ENCODE measurements around the gene GMDS.

The GMDS gene

GRCh38 chr6:1842334-1842733, 403.1 kb downstream of the GMDS start:
- Histone ChIP-seq H3K79me2 (ENCODE audit: low read length) (no peaks in the 10 kb centered on the region), H4K20me1 (ENCODE audit: insufficient read depth, low read length) (no peaks in the 10 kb centered on the region), H3K4me2 (ENCODE audit: low read length) (no peak overlapping the region), H3K4me3 (ENCODE audit: low read length) (no peak overlapping the region), H3K4me1 (ENCODE audit: low read length) (no peaks in the 10 kb centered on the region), H3K36me3 (replicated peaks; ENCODE audit: low read depth, low read length) (no peaks in the 10 kb centered on the region), H2AFZ (ENCODE audit: low read depth, low read length) (no peak overlapping the region), H3K9ac (ENCODE audit: low read length) (no peak overlapping the region), H3K27ac (ENCODE audit: low read length) (no peak overlapping the region), H3K9me3 (ENCODE audit: insufficient read depth, low read length) (no peaks in the 10 kb centered on the region), H3K27me3 (ENCODE audit: low read depth, low read length) (no peaks in the 10 kb centered on the region)
- TF ChIP-seq CTCF (IDR thresholded peaks at IDR 0.05; ENCODE audit: low read depth, low read length) (no peak), EZH2phosphoT487 (IDR thresholded peaks at IDR 0.05; ENCODE audit: low read depth) (no peak)

- Histone ChIP-seq H3K9me3 (ENCODE audit: insufficient read depth, low read length) (no peaks in the 10 kb centered on the region), H3K27ac (ENCODE audit: low read length) (no peak overlapping the region), H3K4me2 (ENCODE audit: low read length) (no peak overlapping the region), H3K79me2 (ENCODE audit: low read length) (no peaks in the 10 kb centered on the region), H3K27me3 (ENCODE audit: low read depth, low read length) (no peaks in the 10 kb centered on the region), H4K20me1 (ENCODE audit: insufficient read depth, low read length) (no peaks in the 10 kb centered on the region), H3K4me1 (ENCODE audit: low read length) (no peaks in the 10 kb centered on the region), H2AFZ (ENCODE audit: low read depth, low read length) (no peak overlapping the region), H3K9ac (ENCODE audit: low read length) (no peak overlapping the region), H3K4me3 (ENCODE audit: low read length) (no peak overlapping the region), H3K36me3 (replicated peaks; ENCODE audit: low read depth, low read length) (no peaks in the 10 kb centered on the region)
- TF ChIP-seq EZH2phosphoT487 (IDR thresholded peaks at IDR 0.05; ENCODE audit: low read depth) (no peak), CTCF (IDR thresholded peaks at IDR 0.05; ENCODE audit: low read depth, low read length) (no peak)
These were observed 404.3 kb downstream of the GMDS start for GRCh38 chr6:1841136-1841535.

- no peaks in the 10 kb centered on the region for H3K9me3 ChIP-seq (ENCODE audit: insufficient read depth, low read length)
- TF ChIP-seq EZH2phosphoT487 (IDR thresholded peaks at IDR 0.05; ENCODE audit: low read depth) (no peak), CTCF (IDR thresholded peaks at IDR 0.05; ENCODE audit: low read depth, low read length) (no peak)
- H4K20me1 ChIP-seq (ENCODE audit: insufficient read depth, low read length) = no peaks in the 10 kb centered on the region
- no peak overlapping the region for H3K9ac ChIP-seq (ENCODE audit: low read length)
- H3K4me1 ChIP-seq (ENCODE audit: low read length) = no peaks in the 10 kb centered on the region
- no peaks in the 10 kb centered on the region for H3K79me2 ChIP-seq (ENCODE audit: low read length)
- H3K27ac ChIP-seq (ENCODE audit: low read length) = no peak overlapping the region
- no peaks in the 10 kb centered on the region for H3K27me3 ChIP-seq (ENCODE audit: low read depth, low read length)
- H2AFZ ChIP-seq (ENCODE audit: low read depth, low read length) = no peak overlapping the region
- no peak overlapping the region for H3K4me3 ChIP-seq (ENCODE audit: low read length)
- no peaks in the 10 kb centered on the region for H3K36me3 ChIP-seq (replicated peaks; ENCODE audit: low read depth, low read length)
- no peak overlapping the region for H3K4me2 ChIP-seq (ENCODE audit: low read length)
These were observed 404.8 kb downstream of the GMDS start for GRCh38 chr6:1840491-1841121.

GRCh38 chr6:1839361-1839760, 406.0 kb downstream of the GMDS start:
- Histone ChIP-seq H4K20me1 (ENCODE audit: insufficient read depth, low read length) (no peaks in the 10 kb centered on the region), H3K4me2 (ENCODE audit: low read length) (no peak overlapping the region), H3K4me3 (ENCODE audit: low read length) (no peak overlapping the region), H3K9me3 (ENCODE audit: insufficient read depth, low read length) (no peaks in the 10 kb centered on the region), H3K27ac (ENCODE audit: low read length) (no peak overlapping the region), H3K4me1 (ENCODE audit: low read length) (no peaks in the 10 kb centered on the region), H2AFZ (ENCODE audit: low read depth, low read length) (no peak overlapping the region), H3K36me3 (replicated peaks; ENCODE audit: low read depth, low read length) (no peaks in the 10 kb centered on the region), H3K27me3 (ENCODE audit: low read depth, low read length) (no peaks in the 10 kb centered on the region), H3K9ac (ENCODE audit: low read length) (no peak overlapping the region), H3K79me2 (ENCODE audit: low read length) (no peaks in the 10 kb centered on the region)
- TF ChIP-seq CTCF (IDR thresholded peaks at IDR 0.05; ENCODE audit: low read depth, low read length) (no peak), EZH2phosphoT487 (IDR thresholded peaks at IDR 0.05; ENCODE audit: low read depth) (no peak)

Data from OCI-LY3 (cell line).